LNCaP clone FGC (cell line): ENCODE results near the gene PHLDA1.

ENCODE experiments used
- DNase-seq: peaks from one replicate; pipeline ENCODE4 v3.0.0-alpha.2; 2011; ENCODE audit warnings: low read depth
- H3K4me3 ChIP-seq: 2 replicates; pipeline ENCODE4 v1.5.1; 2011; ENCODE audit warnings: mild to moderate bottlenecking, low read depth, low read length, control low read depth
- CTCF ChIP-seq: IDR thresholded peaks from 2 replicates; pipeline ENCODE4 v1.5.1; 2012; ENCODE audit warnings: mild to moderate bottlenecking; ENCODE audit not compliant: control insufficient read depth, insufficient read depth; ENCODE audit errors: extremely low read depth

Gene PHLDA1

GRCh38 chr12:75978677-75979076 lies 52.9 kb downstream of the PHLDA1 start:
- no peak overlapping the region for H3K4me3 ChIP-seq
- no peak for TF ChIP-seq CTCF
- no peak for DNase-seq

GRCh38 chr12:75977952-75978671 lies 53.5 kb downstream of the PHLDA1 start:
- no peak overlapping the region for H3K4me3 ChIP-seq
- DNase-seq: no peak
- TF ChIP-seq CTCF: no peak

GRCh38 chr12:75977590-75977951 lies 54.0 kb downstream of the PHLDA1 start:
- DNase-seq: no peak
- H3K4me3 ChIP-seq: no peak overlapping the region
- no peak for TF ChIP-seq CTCF

GRCh38 chr12:75976913-75977312 lies 54.7 kb downstream of the PHLDA1 start:
- no peak for TF ChIP-seq CTCF
- no peak for DNase-seq
- H3K4me3 ChIP-seq: no peak overlapping the region

GRCh38 chr12:75976113-75976512 lies 55.5 kb downstream of the PHLDA1 start:
- no peak overlapping the region for H3K4me3 ChIP-seq
- no peak for DNase-seq
- TF ChIP-seq CTCF: no peak

GRCh38 chr12:75975702-75976101 lies 55.9 kb downstream of the PHLDA1 start:
- DNase-seq: no peak
- no peak overlapping the region for H3K4me3 ChIP-seq

More at GRCh38 chr12:75975702-75976101, 55.9 kb downstream of the PHLDA1 start:
- no peak for TF ChIP-seq CTCF
